ENCODE data around the gene ASCC1.

Gene ASCC1

DNA sequence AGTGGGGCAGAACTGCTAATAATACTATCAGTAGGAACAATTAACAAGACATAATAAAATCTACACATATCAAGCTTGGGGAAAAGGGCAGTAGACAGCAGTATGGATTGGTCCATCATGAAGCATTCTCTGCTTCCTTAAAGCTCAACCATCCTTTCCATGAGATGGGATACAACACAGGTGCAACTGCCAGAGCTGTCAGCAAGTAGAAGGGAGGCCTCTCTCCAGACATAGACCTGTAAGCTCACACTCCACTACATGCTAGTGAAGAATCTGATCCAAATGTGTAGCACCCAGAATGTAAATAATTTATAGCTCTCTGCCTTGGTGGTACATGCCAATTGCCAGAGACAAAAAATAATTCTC, 41.8 kb downstream of the ASCC1 start:
- TF ChIP-seq, protein P1, sequence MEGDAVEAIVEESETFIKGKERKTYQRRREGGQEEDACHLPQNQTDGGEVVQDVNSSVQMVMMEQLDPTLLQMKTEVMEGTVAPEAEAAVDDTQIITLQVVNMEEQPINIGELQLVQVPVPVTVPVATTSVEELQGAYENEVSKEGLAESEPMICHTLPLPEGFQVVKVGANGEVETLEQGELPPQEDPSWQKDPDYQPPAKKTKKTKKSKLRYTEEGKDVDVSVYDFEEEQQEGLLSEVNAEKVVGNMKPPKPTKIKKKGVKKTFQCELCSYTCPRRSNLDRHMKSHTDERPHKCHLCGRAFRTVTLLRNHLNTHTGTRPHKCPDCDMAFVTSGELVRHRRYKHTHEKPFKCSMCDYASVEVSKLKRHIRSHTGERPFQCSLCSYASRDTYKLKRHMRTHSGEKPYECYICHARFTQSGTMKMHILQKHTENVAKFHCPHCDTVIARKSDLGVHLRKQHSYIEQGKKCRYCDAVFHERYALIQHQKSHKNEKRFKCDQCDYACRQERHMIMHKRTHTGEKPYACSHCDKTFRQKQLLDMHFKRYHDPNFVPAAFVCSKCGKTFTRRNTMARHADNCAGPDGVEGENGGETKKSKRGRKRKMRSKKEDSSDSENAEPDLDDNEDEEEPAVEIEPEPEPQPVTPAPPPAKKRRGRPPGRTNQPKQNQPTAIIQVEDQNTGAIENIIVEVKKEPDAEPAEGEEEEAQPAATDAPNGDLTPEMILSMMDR (IDR thresholded peaks at IDR 0.05): no peak

DNA sequence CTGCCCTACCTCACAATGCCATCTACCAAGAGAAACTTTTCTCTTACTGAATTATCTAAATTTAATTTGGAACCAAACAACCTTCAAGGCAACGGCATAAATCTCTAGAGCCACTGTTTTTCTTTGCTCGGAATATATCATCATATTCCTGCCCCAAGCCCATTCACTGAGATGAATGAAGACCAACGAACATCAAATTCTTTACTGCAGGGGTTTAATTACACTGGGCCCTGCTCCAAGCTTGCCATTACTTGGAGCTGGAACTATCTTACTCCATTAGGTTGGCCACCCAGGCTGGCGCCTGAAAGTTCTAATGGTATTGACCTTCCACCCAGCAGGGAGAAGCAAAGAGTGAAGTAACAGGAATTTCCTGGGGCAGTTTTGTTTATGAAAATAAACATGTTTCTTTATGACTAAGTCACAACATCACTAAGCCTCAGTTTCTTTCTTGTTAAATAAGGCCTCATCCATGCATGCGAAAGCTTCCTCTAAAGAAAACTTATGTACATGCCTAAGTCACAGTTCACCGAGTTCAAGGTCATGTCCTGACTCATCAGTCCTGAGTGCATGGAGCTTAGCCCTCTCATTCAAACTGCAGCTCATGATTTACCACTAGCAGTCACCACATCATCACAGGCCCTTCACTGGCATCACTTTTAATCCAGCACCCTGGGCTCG, 42.3 kb downstream of the ASCC1 start:
- Histone ChIP-seq H3K27me3 (ENCODE audit: control insufficient read depth, insufficient read depth, low read length) (no peaks in the 10 kb centered on the region), H3K27ac (no peak overlapping the region), H3K9ac (no peak overlapping the region), H2AFZ (no peak overlapping the region), H3K9me3 (ENCODE audit: control insufficient read depth, low read length) (no peaks in the 10 kb centered on the region), H3K79me2 (no peaks in the 10 kb centered on the region), H3K4me2 (ENCODE audit: low read length) (no peak overlapping the region), H3K4me1 (no peaks in the 10 kb centered on the region), H3K36me3 (ENCODE audit: control insufficient read depth, insufficient read depth, low read length) (no peaks in the 10 kb centered on the region), H3K4me3 (ENCODE audit: low read depth, low read length) (no peak overlapping the region)
- TF ChIP-seq, protein P1 (IDR thresholded peaks at IDR 0.05): no peak

More for the DNA sequence above, 41.8 kb downstream of the ASCC1 start:
- H3K36me3 ChIP-seq (ENCODE audit: control insufficient read depth, insufficient read depth, low read length): no peaks in the 10 kb centered on the region
- no peaks in the 10 kb centered on the region for H3K27me3 ChIP-seq (ENCODE audit: control insufficient read depth, insufficient read depth, low read length)
- H3K9me3 ChIP-seq (ENCODE audit: control insufficient read depth, low read length): no peaks in the 10 kb centered on the region
- no peaks in the 10 kb centered on the region for H3K79me2 ChIP-seq
- H3K4me2 ChIP-seq (ENCODE audit: low read length): no peak overlapping the region
- no peak overlapping the region for H2AFZ ChIP-seq
- H3K4me1 ChIP-seq: no peaks in the 10 kb centered on the region
- H3K27ac ChIP-seq: no peak overlapping the region
- no peak overlapping the region for H3K9ac ChIP-seq
- no peak overlapping the region for H3K4me3 ChIP-seq (ENCODE audit: low read depth, low read length)

DNA sequence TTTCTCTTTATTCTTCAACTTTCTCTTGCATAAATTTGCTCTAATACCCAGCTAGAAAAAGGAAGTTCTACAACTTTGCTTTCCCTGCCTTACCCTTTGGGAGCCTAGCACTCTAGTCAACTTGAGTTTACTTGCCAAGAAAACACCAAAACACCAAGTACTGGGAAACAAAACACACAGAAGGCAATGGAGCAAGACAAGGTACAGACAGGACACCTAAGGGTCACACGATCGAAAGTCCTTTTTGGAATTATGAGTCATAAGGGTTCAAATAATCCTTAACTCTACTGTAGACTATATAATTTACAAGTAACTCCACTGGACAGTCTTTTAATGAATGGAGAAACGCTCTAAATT, 42.8 kb downstream of the ASCC1 start:
- H3K9me3 ChIP-seq (ENCODE audit: control insufficient read depth, low read length): no peaks in the 10 kb centered on the region
- no peak overlapping the region for H3K4me2 ChIP-seq (ENCODE audit: low read length)
- no peak overlapping the region for H3K4me3 ChIP-seq (ENCODE audit: low read depth, low read length)
- H2AFZ ChIP-seq: no peak overlapping the region
- H3K9ac ChIP-seq: no peak overlapping the region
- no peak overlapping the region for H3K27ac ChIP-seq
- H3K36me3 ChIP-seq (ENCODE audit: control insufficient read depth, insufficient read depth, low read length): no peaks in the 10 kb centered on the region
- H3K79me2 ChIP-seq: no peaks in the 10 kb centered on the region
- no peaks in the 10 kb centered on the region for H3K27me3 ChIP-seq (ENCODE audit: control insufficient read depth, insufficient read depth, low read length)
- no peaks in the 10 kb centered on the region for H3K4me1 ChIP-seq
- TF ChIP-seq, protein P1 (IDR thresholded peaks at IDR 0.05): no peak

DNA sequence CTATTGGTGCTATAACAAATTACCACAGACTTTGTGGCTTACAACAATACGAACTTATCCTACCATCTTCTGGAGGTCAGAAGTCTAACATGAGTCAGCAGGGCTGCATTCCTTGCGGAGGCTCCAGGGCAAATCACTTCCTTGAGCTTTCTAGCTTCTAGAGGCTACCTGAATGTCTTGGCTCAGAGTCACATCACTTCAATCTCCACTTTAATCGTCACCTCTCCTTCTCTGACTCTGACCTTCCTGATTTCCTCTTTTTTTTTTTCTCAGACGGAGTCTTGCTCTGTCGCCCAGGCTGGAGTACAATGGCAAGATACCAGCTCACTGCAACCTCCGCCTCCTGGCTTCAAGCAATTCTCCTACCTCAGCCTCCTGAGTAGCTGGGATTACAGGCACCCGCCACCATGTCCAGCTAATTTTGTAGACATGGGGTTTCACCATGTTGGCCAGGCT, 44.9 kb downstream of the ASCC1 start:
- no peak overlapping the region for H3K4me3 ChIP-seq (ENCODE audit: low read depth, low read length)
- H3K27me3 ChIP-seq (ENCODE audit: control insufficient read depth, insufficient read depth, low read length): no peaks in the 10 kb centered on the region
- no peaks in the 10 kb centered on the region for H3K36me3 ChIP-seq (ENCODE audit: control insufficient read depth, insufficient read depth, low read length)
- no peaks in the 10 kb centered on the region for H3K4me1 ChIP-seq
- H3K79me2 ChIP-seq: no peaks in the 10 kb centered on the region
- H3K9me3 ChIP-seq (ENCODE audit: control insufficient read depth, low read length): no peaks in the 10 kb centered on the region
- no peak overlapping the region for H3K9ac ChIP-seq
- H3K4me2 ChIP-seq (ENCODE audit: low read length): no peak overlapping the region
- no peak overlapping the region for H3K27ac ChIP-seq
- TF ChIP-seq, protein P1 (IDR thresholded peaks at IDR 0.05): no peak
- H2AFZ ChIP-seq: no peak overlapping the region

DNA sequence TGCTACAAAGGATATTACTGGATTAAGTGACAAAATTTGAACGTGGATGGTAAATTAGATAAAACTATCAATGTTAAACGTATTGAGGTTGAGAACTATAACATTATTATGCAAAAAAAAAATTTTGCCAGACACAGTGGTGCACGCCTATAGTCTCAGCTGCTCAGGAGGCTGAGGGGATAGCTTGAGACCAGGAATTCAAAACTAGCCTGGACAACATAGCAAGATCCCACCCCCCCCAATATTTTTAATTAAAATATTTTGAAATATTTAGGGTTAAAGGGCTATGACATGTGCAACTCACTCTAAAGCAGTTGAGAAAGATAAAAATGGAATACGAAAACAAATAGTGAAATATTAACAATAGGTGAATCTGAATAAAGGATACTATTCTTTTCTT, 45.3 kb downstream of the ASCC1 start:
- no peaks in the 10 kb centered on the region for H3K36me3 ChIP-seq (ENCODE audit: control insufficient read depth, insufficient read depth, low read length)
- H3K27me3 ChIP-seq (ENCODE audit: control insufficient read depth, insufficient read depth, low read length): no peaks in the 10 kb centered on the region
- H3K4me2 ChIP-seq (ENCODE audit: low read length): no peak overlapping the region
- no peak overlapping the region for H3K9ac ChIP-seq
- no peaks in the 10 kb centered on the region for H3K79me2 ChIP-seq
- no peak overlapping the region for H3K27ac ChIP-seq
- H2AFZ ChIP-seq: no peak overlapping the region
- H3K4me1 ChIP-seq: no peaks in the 10 kb centered on the region
- TF ChIP-seq, protein P1 (IDR thresholded peaks at IDR 0.05): no peak
- no peak overlapping the region for H3K4me3 ChIP-seq (ENCODE audit: low read depth, low read length)
- no peaks in the 10 kb centered on the region for H3K9me3 ChIP-seq (ENCODE audit: control insufficient read depth, low read length)

Measured in parathyroid adenoma (tissue), 2 donors.